Neutrophil (primary cell): ENCODE results near the gene UVRAG.

Experiments used
- H3K27ac ChIP-seq: fragments of 200-600 bp; sonication (generic); 2 replicates; pipeline ENCODE4 v1.5.1; 2016; ENCODE audit warnings: mild to moderate bottlenecking, moderate library complexity
- H3K27me3 ChIP-seq: fragments of 200-600 bp; sonication (generic); 2 replicates; pipeline ENCODE4 v1.6.0; 2016; ENCODE audit warnings: mild to moderate bottlenecking
- H3K36me3 ChIP-seq: fragments of 200-600 bp; sonication (generic); 2 replicates; pipeline ENCODE4 v1.5.1; 2017
- H3K4me1 ChIP-seq, 2 experiments: fragments of 200-600 bp in 1 of 2; sonication (generic) in 1 of 2; 1 replicate in 1 of 2; 2 replicates in 1 of 2; pipeline versions ENCODE4 v1.5.1 to v1.6.1; 2013 to 2016; ENCODE audit warnings: low read depth in 1 of 2, low read length in 1 of 2, mild to moderate bottlenecking in 1 of 2, moderate library complexity in 1 of 2; ENCODE audit not compliant: control insufficient read depth in 1 of 2, insufficient read depth in 1 of 2
- H3K4me3 ChIP-seq, 2 experiments: fragments of 200-600 bp in 1 of 2; sonication (generic) in 1 of 2; 1 replicate in 1 of 2; 2 replicates in 1 of 2; pipeline ENCODE4 v1.5.1; 2013 to 2016; ENCODE audit warnings: low read depth in 1 of 2, low read length in 1 of 2, mild to moderate bottlenecking in 1 of 2, moderate library complexity in 1 of 2
- H3K9me3 ChIP-seq: fragments of 200-600 bp; sonication (generic); 2 replicates; pipeline ENCODE4 v1.5.1; 2016
- TF ChIP-seq, protein P1 (sequence below): fragments of 200-600 bp; sonication (generic); IDR thresholded peaks from 2 replicates; pipeline ENCODE4 v1.5.1; 2016; ENCODE audit warnings: antibody characterized with exemption

Gene UVRAG

DNA sequence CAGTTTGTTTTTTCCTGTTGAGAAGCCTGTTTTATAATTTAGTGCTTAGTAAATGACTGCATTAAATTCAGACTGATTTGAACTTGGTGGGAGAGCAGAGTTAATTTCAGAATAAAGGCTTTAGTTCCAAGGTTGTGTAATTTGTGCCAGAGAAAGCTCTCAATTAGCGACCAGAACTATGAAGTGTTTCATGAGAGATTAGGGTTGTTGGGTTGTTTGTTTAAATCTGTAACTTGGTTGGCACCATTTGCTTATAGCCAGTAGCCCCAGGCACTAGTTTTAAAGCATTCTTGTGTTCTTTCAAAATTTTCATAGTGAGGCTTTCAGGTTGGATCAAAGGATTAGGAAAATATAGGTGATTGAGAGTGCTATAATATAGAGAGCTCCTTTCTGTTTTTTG lies 25.5 kb downstream of the UVRAG start:
- Histone ChIP-seq H3K4me3 (no peak overlapping the region), H3K36me3 (no peaks in the 10 kb centered on the region), H3K9me3 (no peaks in the 10 kb centered on the region), H3K27ac (no peak overlapping the region), H3K27me3 (no peaks in the 10 kb centered on the region), H3K4me1 (peaks cover 8 to 10% of the 10 kb centered on the region in 2 experiments)
- TF ChIP-seq, protein P1, sequence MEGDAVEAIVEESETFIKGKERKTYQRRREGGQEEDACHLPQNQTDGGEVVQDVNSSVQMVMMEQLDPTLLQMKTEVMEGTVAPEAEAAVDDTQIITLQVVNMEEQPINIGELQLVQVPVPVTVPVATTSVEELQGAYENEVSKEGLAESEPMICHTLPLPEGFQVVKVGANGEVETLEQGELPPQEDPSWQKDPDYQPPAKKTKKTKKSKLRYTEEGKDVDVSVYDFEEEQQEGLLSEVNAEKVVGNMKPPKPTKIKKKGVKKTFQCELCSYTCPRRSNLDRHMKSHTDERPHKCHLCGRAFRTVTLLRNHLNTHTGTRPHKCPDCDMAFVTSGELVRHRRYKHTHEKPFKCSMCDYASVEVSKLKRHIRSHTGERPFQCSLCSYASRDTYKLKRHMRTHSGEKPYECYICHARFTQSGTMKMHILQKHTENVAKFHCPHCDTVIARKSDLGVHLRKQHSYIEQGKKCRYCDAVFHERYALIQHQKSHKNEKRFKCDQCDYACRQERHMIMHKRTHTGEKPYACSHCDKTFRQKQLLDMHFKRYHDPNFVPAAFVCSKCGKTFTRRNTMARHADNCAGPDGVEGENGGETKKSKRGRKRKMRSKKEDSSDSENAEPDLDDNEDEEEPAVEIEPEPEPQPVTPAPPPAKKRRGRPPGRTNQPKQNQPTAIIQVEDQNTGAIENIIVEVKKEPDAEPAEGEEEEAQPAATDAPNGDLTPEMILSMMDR, result no peak

DNA sequence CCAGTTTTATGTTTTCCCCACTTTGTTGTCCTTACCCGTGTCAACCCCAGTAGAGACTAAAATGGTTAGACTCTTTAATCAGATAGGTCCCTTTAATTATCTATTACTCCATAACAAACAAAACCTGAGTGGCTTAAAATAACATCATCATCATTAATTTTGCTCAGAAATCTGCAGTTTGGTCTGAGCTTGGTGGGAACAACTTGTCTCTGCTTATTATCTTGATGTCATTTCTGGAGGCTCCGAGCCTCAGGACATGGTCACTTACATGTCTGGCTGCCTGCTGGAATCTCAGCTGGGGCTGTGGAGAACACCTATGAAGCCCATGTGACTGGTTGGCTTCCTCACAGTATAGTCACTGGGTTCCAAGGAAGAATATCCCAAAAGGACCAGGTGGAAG lies 26.7 kb downstream of the UVRAG start:
- no peaks in the 10 kb centered on the region for H3K9me3 ChIP-seq
- no peaks in the 10 kb centered on the region for H3K36me3 ChIP-seq
- TF ChIP-seq, protein P1, result no peak
- H3K27ac ChIP-seq, result no peak overlapping the region
- H3K4me3 ChIP-seq, result no peak overlapping the region
- H3K27me3 ChIP-seq, result no peaks in the 10 kb centered on the region
- H3K4me1 ChIP-seq, result peaks cover 0 to 3% of the 10 kb centered on the region in 2 experiments

DNA sequence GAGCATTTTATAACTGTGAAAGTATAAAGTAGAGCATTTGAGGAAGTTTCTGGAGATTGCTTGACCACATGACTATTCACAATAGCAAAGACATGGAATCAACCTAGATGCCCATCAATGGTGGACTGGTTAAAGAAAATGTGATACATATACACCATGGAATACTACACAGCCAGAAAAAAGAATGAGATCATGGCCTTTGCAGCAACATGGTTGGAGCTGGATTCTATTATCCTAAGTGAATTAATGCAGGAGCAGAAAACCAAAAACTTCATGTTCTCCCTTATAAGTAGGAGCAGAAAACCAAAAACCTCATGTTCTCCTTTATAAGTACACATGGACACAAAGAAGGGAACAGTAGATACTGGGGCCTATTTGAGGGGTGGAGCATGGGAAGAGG lies 30.3 kb downstream of the UVRAG start:
- Histone ChIP-seq H3K4me1 (no peaks in the 10 kb centered on the region), H3K4me3 (no peak overlapping the region), H3K36me3 (no peaks in the 10 kb centered on the region), H3K27ac (peak overlapping the region; percentile 1), H3K27me3 (no peaks in the 10 kb centered on the region), H3K9me3 (no peaks in the 10 kb centered on the region)
- TF ChIP-seq, protein P1, result no peak

DNA sequence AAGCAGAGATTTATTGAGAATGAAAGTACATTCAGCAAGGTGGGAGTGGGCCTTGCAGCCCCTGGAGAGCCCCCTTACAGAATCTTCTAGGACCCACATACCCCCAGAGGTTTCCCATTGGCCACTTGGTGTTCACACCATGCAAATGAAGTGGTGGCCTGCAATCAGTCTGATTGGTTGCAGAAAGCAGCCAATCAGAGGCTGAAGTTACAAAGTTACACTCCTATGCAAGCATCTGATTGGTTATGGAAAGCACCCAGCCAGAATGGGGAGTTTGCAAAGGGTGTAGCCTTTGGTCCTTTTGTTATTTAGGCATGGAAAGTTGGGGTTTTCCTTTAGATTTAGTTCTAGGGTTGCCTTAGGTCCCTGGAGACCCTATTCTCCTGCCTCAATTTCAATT lies 34.9 kb downstream of the UVRAG start:
- peaks cover 0 to 6% of the 10 kb centered on the region in 2 experiments for H3K4me1 ChIP-seq

DNA sequence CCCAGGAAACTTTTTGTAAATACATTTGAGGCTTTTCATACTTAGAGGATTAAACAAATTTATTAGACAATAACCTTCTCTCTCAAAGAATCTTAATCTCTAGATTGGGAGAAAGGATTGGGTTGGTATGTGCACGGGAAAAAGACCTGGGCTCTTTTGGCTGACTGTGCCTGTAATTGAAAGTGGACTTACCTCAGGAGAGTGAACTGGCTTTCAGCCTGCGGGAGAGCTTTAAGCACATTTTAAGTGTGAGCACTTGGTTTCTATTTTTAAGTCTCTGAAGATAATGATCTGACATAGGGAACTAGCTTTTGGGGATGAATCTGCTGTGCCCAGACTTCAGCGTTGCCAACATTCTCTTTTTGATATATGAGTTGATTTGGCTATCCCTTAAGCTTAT lies 35.8 kb downstream of the UVRAG start:
- Histone ChIP-seq H3K4me3 (no peak overlapping the region), H3K27ac (peak overlapping the region; percentile 24), H3K27me3 (no peaks in the 10 kb centered on the region), H3K4me1 (peaks cover 0 to 6% of the 10 kb centered on the region in 2 experiments), H3K36me3 (peaks cover 17% of the 10 kb centered on the region), H3K9me3 (no peaks in the 10 kb centered on the region)
- TF ChIP-seq, protein P1, result no peak

More for the DNA sequence above, 34.9 kb downstream of the UVRAG start:
- peaks cover 17% of the 10 kb centered on the region for H3K36me3 ChIP-seq
- H3K9me3 ChIP-seq, result no peaks in the 10 kb centered on the region
- no peak overlapping the region for H3K4me3 ChIP-seq
- no peaks in the 10 kb centered on the region for H3K27me3 ChIP-seq
- no peak overlapping the region for H3K27ac ChIP-seq
- TF ChIP-seq, protein P1, result no peak

DNA sequence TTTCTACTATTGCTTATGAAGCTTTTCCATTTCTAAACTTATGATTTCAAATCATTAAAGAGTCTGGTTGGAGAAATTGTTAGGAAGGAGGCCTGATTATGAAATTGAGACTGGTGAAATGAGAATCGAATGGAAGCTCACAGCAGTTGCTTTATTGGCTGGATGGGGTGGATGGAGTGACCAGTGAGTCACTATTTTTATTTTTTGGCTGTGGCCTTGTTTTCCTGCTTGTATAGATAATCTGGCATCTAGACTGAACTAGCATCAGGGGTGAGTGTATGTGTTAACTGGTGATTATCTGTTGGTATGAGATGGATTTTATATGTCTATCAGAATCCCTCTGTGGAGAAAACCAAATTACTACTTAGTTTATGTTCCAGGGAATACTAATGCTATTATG lies 36.2 kb downstream of the UVRAG start:
- Histone ChIP-seq H3K27ac (peak overlapping the region; percentile 24), H3K36me3 (peaks cover 17% of the 10 kb centered on the region), H3K4me3 (no peak overlapping the region), H3K4me1 (peaks cover 0 to 6% of the 10 kb centered on the region in 2 experiments), H3K27me3 (no peaks in the 10 kb centered on the region), H3K9me3 (no peaks in the 10 kb centered on the region)
- TF ChIP-seq, protein P1, result no peak
